Hippocampal formation (tissue), 2 donors: ENCODE results near the gene EFCAB7.
"Not testable (repeated sequence)": the region's sequence is repeated elsewhere in the genome, so short reads cannot be mapped to it uniquely, and the experiment has no call there.

Experiments used
- DNase-seq, 2 donors: peaks; one replicate each; lab custom pipeline; 2025; lab: John Stamatoyannopoulos, UW

The EFCAB7 gene

GRCh38 chr1:63555480-63555879, 32.2 kb downstream of the EFCAB7 start:
- DNase-seq: no peak

DNA sequence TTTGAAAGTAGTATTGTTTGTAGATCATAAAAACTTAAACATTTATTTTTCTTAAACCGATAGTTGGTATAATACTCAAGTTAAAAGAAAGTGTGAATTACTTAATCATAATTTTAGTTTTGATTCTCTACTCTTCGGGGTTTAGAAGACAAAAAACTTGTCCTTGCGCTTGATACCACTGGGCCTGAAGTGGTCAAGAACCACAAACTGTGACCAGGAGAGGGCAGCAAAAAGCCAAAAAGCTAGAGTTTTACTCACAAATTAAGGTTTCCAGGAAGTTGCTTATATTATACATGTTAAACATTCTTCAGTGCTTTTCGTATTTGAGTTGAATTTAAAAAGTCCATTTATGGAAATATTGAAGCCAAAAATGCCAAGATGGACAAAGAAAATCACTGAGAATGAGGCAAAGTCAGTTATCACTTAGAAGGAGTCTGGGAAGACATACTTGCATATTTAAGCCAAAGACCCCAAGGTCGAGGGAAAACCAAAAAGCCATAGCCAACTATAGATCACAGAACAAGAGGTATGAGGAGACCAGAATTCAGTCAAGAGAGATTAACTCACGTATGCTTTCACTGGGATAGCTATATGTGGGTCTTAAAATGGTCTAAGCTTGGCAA, 34.2 kb downstream of the EFCAB7 start:
- no peak for DNase-seq

DNA sequence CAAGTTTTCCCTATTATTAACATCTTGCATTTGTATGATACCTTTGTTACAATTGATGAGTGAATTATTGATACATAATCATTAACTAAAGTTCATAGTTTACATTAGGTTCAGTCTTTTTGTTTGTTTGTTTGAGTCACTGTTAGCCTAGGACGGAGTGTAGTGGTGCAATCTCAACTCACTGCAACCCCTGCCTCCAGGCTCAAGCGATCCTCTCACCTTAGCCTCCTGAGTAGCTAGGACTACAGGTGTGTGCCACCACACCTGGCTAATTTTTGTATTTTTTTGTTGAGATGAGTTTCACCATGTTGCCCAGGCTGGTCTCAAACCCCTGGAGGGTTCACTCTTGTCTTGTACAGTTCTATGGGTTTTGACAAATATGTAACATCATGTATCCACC, 36.0 kb downstream of the EFCAB7 start:
- DNase-seq: no peak

GRCh38 chr1:63563745-63564144, 40.4 kb downstream of the EFCAB7 start:
- DNase-seq: no peak

DNA sequence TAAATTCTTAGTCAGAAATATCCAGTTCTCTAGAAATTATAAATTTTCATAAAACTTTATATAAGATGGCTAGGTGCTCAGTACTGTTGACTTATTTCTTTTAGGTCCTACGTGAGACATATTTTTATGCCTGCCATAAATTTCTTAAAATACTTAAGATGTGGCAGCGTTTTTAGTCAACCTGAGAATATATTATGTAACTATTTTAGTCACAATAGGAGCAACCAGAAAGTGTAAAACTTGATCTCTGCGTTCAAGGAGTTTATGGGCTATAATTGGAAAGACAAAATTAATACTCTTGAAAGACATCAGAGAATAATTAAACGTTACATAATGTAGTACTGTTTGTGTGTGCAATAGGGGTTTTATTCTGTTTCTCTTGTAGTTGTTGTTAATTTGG, 45.7 kb downstream of the EFCAB7 start:
- no peak for DNase-seq

DNA sequence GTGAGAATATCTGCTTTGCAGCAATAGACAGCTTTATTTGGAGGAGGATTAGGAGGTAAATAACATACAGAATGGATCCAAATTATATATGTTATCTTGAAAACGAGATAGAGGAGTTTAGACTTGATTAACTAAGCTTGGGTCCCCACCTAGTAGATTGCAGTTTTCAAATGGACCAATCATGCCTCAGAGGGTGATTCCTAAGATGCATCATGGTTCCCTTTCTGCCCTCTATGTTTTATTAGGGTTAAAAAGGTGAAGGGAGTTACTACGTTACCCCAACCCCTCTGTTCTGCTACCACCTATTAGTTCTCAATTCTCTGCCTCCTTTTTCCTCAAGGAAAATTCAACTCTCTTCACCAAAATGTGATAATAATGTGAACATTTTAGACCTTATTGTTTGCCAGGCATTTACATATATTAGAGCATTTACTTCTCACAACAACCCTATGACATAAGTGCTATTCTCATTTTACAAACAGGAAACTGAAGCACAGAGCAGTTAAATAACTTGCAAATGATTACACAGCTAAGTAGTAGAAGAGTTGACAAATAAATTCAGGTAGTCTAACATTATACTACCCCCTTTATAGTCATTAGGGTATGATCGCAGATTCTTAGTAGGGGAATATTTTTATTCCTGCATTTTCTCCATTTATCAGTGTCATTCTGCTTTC, 46.5 kb downstream of the EFCAB7 start:
- DNase-seq: no peak

DNA sequence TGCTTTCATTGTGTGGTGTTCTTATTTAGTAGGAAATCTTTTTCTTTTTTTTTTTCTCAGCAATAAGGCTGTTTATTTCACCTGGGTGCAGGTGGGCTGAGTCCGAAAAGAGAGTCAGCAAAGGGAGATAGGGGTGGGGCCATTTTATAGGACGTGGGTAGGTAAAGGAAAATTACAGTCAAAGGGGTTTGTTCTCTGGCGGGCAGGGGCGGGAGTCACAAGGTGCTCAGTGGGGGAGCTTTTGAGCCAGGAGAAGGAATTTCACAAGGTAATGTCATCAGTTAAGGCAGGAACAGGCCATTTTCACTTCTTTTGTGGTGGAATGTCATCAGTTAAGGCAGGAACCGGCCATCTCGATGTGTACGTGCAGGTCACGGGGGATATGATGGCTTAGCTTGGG, 49.4 kb downstream of the EFCAB7 start:
- not testable (repeated sequence) for DNase-seq

DNA sequence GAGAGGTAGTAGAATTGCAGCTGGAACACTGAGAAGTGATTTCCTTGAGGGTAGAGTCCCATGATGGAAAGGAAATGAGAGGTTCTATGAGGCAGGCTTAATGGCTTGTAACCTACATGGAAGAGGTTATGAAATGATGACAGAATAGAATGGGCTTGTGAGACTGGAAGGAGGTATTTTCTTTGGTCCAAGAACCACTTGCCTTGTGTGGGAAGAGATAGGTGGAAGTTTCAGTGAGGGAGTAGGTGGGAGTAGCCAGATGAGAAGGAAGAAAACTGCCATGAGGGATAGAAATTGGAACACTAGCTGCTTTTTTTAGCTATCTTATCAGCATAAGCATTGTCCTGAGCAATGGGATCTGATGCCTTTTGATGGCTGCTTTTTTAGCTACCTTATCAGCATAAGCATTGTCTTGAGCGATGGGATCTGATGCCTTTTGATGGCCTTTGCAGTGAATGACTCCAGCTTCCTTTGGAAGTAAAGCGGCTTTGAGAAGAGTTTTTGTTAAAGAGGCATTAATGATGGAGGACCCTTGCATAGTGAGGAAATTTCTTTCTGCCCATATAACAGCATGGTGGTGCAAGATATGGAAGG, 51.0 kb downstream of the EFCAB7 start:
- not testable (repeated sequence) for DNase-seq

DNA sequence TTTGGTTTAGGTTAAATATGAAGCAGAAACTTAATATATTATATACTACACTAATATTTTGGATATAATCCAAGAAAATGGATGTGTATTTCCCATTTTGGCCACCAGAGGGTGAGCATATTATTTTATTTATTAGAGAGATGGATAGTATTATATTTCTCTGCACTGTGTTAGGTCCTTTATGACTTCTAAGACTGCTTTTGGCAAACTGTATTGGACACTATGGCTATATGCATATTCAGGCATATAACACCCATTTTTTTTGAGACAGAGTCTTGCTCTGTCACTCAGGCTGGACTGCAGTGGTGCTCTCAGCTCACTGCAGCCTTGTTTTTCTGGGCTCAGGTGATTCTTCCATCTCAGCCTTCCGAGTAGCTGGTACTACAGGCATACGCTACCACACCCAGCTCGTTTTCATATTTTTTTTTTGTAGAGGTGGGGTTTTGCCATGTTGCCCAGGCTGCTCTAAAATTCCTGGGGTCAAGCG, 52.1 kb downstream of the EFCAB7 start:
- DNase-seq: no peak

DNA sequence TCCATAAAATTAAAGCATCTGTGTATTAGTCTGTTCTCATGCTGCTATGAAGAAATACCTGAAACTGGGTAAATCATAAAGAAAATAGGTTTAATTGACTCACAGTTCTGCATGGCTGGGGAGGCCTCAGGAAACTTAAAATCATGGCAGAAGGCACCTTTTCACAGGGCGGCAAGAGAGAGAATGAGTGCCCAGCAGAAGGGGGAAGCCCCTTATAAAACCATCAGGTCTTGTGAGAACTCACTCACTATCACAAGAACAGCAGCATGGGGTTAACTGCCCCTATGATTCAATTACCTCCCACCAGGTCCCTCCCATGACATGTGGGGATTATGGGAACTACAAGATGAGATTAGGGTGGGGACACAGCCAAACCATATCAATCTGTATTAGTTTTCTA, 63.0 kb downstream of the EFCAB7 start:
- DNase-seq: not testable (repeated sequence)

DNA sequence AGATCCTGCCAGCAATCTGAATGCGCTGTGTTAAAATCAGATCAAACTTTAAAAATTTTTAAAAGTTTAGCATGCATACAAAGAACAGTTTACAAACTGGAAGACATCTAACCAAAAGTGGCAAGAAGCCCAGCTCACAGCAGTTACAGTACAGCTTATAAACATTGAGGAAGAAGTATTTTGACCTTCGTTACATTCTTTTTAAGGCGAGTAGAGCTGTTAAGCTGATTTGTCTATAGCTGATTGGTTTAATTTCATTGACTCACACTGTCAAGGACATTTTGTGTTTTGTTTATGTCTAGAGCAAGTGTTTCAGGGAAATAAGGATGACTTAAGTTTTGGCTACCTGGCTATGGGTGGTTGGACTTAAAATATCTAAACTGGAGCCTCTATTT, 66.8 kb downstream of the EFCAB7 start:
- no peak for DNase-seq

DNA sequence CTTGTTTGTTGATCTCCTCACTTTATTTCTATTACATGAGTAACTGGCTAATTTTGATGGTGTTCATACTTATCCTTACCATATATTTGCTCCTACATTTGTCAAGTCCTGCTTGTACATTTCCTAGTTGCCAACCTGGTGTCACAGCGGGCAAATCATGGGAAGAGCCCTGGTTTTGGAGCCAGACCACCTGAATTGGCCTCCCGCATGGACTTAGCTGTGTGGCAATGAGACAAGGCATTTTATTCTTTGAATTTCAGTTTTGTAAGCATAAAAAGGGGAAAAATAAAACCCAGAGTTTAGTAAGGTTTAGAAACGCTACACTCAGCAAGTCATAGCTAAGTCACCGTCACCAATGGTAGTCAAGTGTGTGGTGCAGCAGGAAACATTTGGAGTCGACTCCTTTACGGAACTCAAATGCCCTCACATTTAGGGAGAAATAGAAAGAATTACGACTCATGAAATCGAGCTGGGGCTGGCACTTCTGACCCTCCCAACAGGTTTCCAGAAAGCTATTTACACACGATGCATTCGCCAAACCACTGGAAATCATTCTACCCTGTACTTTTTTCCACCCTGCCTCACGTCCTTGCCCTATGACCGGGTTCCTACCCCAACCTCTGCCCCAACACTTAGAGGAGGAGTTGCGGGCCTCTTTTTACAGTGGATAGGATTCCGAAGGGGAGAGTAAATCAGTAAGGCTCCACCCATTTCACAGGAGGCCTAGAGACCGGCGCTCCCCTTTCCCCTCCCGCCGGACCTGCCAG, 69.4 kb downstream of the EFCAB7 start:
- DNase-seq: no peak

- peak; percentile 60 to 67 for DNase-seq
Measured at GRCh38 chr1:63593303-63593885, 70.1 kb downstream of the EFCAB7 start, which contains the start of gene PGM1. Gene PGM1, plus strand, starts transcription at chr1:63593411. Its CDS starts 78 bp downstream, at chr1:63593489.

DNA sequence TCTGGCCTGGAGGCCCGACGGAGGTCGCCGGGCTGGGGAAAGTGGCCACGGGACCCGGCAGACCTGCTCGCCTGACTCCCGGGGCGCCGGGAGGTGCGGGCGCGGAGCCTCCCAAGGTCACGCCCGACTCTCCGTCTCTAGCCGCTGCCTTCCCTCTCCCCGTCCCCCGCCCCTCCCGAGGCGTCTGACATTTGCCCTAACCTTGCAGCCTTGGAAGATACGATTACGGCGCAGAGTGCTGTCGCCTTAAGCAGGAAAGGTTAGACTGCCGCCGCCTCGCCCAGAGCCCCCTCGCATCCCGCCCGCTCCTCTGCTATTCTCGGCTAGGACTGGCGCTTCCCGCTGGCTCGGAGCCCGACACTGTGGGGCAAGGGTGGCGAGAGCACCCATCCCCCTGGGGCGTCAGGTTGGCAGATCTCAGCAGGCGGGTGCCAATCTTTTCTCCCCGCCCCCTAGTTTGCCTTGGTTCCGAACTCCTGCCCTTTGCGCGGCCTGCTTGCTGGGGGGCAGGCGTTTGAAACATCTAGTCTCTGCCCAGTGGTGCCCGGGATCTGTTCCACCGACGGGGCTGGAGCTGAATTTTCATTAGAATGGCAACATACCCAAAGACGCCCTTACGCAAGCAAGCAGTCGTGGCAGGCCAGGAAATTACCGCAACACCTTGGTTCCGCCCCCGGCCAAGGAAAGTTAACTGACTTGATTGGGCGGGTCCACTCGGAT, 70.7 kb downstream of the EFCAB7 start:
- peak in 1 of 2 donors; percentile 40 for DNase-seq

GRCh38 chr1:63595435-63595834, 72.1 kb downstream of the EFCAB7 start:
- DNase-seq: no peak

GRCh38 chr1:63599799-63600198, 76.5 kb downstream of the EFCAB7 start:
- no peak for DNase-seq

DNA sequence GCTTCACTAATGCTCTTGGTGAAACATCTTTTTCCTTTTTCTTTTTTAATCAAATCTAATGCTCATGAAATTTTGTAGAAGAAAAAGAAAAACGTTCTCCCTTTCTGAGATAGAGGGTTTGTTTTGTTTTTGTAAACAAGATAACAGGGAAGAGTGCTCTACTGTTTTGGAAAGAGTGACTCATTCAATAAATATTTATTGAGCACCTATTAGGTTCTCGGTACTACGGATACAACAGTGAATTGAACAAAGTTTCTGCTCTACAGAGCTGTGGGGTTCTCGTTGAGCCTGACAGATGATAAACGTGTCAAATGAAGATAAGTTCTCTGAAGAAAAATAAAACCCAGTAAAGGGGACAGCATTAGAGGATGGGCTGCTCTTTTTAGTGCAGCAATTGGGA, 76.9 kb downstream of the EFCAB7 start:
- DNase-seq: no peak

GRCh38 chr1:63601061-63601460, 77.7 kb downstream of the EFCAB7 start:
- DNase-seq: no peak

- no peak for DNase-seq
Measured at GRCh38 chr1:63601463-63601862, 78.1 kb downstream of the EFCAB7 start.

GRCh38 chr1:63601912-63602311, 78.6 kb downstream of the EFCAB7 start:
- DNase-seq: no peak

- DNase-seq: no peak
Measured at GRCh38 chr1:63602629-63603028, 79.3 kb downstream of the EFCAB7 start.
